Measurements from ENCODE around the gene UXT. TPM values are rescaled to one million over a fixed set of nuclear protein-coding genes. Genes with fewer than 3 reads are reported as not detected.
"Not testable (repeated sequence)": the region's sequence is repeated elsewhere in the genome, so short reads cannot be mapped to it uniquely, and the experiment has no call there.

Gene UXT
- total and polyA plus RNA-seq, 7 donors = 102 to 334 (median 159) TPM

DNA sequence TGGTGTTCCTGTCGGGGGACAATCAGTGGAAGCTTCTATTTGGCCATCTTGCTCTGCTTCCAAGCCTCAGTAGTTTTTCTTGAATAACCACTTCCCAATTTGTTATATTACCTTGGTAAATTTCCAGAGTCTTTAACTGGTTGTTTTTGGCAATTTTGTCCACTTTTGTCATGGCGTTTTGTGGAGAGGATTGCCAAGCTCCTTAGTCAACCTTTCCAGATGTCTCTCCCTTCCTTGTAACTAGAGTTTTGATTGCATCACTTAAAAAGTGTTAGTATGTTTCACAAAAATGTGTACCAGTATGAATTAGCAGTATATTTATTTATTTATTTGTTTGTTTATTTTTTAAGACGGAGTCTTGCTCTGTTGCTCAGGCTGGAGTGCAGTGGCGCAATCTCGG is 15.8 kb upstream of the UXT start:
- TF ChIP-seq, protein P1, sequence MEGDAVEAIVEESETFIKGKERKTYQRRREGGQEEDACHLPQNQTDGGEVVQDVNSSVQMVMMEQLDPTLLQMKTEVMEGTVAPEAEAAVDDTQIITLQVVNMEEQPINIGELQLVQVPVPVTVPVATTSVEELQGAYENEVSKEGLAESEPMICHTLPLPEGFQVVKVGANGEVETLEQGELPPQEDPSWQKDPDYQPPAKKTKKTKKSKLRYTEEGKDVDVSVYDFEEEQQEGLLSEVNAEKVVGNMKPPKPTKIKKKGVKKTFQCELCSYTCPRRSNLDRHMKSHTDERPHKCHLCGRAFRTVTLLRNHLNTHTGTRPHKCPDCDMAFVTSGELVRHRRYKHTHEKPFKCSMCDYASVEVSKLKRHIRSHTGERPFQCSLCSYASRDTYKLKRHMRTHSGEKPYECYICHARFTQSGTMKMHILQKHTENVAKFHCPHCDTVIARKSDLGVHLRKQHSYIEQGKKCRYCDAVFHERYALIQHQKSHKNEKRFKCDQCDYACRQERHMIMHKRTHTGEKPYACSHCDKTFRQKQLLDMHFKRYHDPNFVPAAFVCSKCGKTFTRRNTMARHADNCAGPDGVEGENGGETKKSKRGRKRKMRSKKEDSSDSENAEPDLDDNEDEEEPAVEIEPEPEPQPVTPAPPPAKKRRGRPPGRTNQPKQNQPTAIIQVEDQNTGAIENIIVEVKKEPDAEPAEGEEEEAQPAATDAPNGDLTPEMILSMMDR (IDR thresholded peaks at IDR 0.05) = no peak
- TF ChIP-seq POLR2AphosphoS5 (IDR thresholded peaks at IDR 0.05) = no peak
- no peak for TF ChIP-seq EP300 (IDR thresholded peaks at IDR 0.05)
- TF ChIP-seq POLR2A (IDR thresholded peaks at IDR 0.05) = no peak
- 88 to 90% methylated on average over 5 of the region's 5 CpGs for WGBS, 2 donors
- Histone ChIP-seq H3K4me3 (no peak overlapping the region), H3K9me3 (no peaks in the 10 kb centered on the region), H3K36me3 (no peaks in the 10 kb centered on the region), H3K4me1 (no peaks in the 10 kb centered on the region), H3K27ac (no peak overlapping the region), H3K27me3 (no peaks in the 10 kb centered on the region)
- intact Hi-C loops (cut with DNase I) = no loop called here
- DNase-seq = no peak

DNA sequence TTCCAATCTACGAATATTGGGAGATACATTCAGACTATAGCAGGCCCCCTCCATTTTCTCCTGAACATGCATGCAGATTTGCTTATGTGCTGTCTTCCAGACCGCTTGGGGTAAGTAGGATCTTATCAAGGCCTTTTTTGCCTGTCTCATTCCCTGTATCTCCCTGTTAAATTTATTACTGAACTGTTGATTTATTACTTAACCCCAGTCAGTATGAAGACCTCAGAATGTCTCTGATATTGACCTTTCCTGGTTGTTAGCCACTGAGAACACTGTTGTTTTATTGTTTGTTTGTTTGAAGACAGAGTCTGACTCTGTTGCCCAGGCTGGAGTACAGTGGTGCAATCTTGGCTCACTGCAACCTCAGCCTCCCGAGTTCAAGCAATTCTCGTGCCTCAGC is 6.8 kb upstream of the UXT start:
- intact Hi-C loops (cut with DNase I); H3K36me3 ChIP-seq; H3K4me3 ChIP-seq; H3K27ac ChIP-seq; H3K9me3 ChIP-seq; H3K4me1 ChIP-seq; DNase-seq; H3K27me3 ChIP-seq: not testable (repeated sequence)
- 90 to 94% methylated on average over 4 of the region's 4 CpGs for WGBS, 2 donors

DNA sequence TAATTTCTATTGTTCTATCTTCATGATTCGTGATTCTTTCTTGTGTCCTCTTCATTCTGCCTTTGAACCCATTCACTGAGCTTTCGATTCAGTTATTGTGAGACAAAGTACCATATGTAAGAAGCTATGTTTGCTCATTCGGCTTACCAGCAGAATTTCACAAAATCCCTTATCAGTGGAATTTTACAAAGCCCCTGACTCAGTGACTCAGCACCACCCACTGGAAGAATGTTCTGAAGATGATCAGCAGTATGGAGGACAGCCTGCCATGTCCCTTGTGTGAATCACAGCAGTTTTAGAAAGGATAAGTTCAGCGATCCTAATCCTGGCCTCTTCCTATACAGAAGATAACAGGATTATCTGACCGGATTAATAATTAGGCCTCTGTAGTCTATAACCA is 5.8 kb upstream of the UXT start:
- DNase-seq = no peak
- no peaks in the 10 kb centered on the region for H3K9me3 ChIP-seq
- no peak overlapping the region for H3K4me3 ChIP-seq
- TF ChIP-seq, protein P1 (IDR thresholded peaks at IDR 0.05) = no peak
- TF ChIP-seq POLR2AphosphoS5 (IDR thresholded peaks at IDR 0.05) (no peak), POLR2A (IDR thresholded peaks at IDR 0.05) (no peak), EP300 (IDR thresholded peaks at IDR 0.05) (no peak)
- H3K27me3 ChIP-seq = no peaks in the 10 kb centered on the region
- no peaks in the 10 kb centered on the region for H3K36me3 ChIP-seq
- no peak overlapping the region for H3K27ac ChIP-seq
- intact Hi-C loops (cut with DNase I) = no loop called here
- H3K4me1 ChIP-seq = no peaks in the 10 kb centered on the region
- WGBS, 2 donors = 90 to 95% methylated on average over 5 of the region's 5 CpGs

DNA sequence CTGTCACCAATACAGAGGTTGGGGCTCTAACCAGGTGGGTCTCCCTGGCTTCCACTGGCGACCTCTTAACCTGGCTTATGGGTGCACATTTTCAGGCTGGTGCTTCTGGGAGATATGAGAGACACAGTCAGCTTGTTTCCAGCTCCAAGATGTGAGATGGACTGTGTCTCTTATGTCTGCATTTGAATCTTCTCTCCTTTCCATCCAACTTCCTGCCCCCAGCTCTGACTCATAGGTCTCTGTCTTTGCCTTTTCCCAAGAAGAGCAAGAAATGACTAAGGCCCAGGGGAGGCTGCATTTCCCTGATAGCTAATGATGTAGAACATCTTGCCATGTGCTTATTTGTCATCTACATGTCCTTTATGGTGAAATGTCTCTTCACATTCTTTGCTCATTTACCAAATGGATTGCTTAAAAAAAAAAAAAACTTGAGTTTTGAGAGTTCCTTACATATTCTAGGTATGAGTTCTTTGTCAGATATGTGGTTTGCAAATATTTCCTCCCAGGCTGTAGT is 3.2 kb upstream of the UXT start:
- DNase-seq = no peak
- no peak overlapping the region for H3K27ac ChIP-seq
- intact Hi-C loops (cut with DNase I) = no loop called here
- TF ChIP-seq, protein P1 (IDR thresholded peaks at IDR 0.05) = no peak
- peak in 1 of 4 donors; percentile 12 for TF ChIP-seq POLR2AphosphoS5 (IDR thresholded peaks at IDR 0.05)
- H3K4me3 ChIP-seq = no peak overlapping the region
- peaks cover 0 to 4% (median 0%) of the 10 kb centered on the region in 4 donors for H3K4me1 ChIP-seq
- 94 to 97% methylated on average over 1 of the region's 1 CpG for WGBS, 2 donors
- H3K9me3 ChIP-seq = no peaks in the 10 kb centered on the region
- peaks cover 0 to 4% (median 2%) of the 10 kb centered on the region in 4 donors for H3K36me3 ChIP-seq
- no peaks in the 10 kb centered on the region for H3K27me3 ChIP-seq

DNA sequence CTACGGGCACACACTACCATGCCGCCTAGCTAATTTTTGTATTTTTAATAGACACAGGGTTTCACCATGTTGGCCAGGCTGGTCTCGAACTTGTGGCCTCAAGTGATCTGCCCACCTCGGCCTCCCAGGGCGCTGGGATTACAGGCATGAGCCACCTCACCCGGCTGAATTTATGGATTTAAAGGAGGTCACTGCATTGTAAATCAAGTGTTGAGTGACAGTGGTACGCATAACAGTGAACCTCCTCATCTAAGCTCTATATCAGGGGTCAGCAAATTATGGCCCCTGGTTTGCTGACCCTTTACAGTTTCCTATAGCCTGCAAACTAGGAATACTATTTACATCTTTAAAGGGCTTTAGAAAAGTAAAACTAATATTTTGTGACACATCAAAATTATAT is 2.6 kb upstream of the UXT start:
- no peaks in the 10 kb centered on the region for H3K27me3 ChIP-seq
- DNase-seq = no peak
- H3K9me3 ChIP-seq = no peaks in the 10 kb centered on the region
- intact Hi-C loops (cut with DNase I) = no loop called here
- WGBS, 2 donors = 94% methylated on average over 7 of the region's 7 CpGs
- H3K4me1 ChIP-seq = peaks cover 0 to 4% (median 0%) of the 10 kb centered on the region in 4 donors
- peaks cover 0 to 10% (median 5%) of the 10 kb centered on the region in 4 donors for H3K36me3 ChIP-seq
- H3K27ac ChIP-seq = no peak overlapping the region
- no peak overlapping the region for H3K4me3 ChIP-seq
- TF ChIP-seq, protein P1 (IDR thresholded peaks at IDR 0.05) = no peak
- TF ChIP-seq EP300 (IDR thresholded peaks at IDR 0.05) = no peak
- no peak for TF ChIP-seq POLR2A (IDR thresholded peaks at IDR 0.05)
- no peak for TF ChIP-seq POLR2AphosphoS5 (IDR thresholded peaks at IDR 0.05)
